GM21619 (cell line): ENCODE measurements around the gene RAI1.

Experiments
- ATAC-seq: cut with Tn5 transposase; IDR thresholded peaks from one replicate; pipeline ENCODE4 v1.9.1; 2021; ENCODE audit not compliant: unreplicated experiment

The RAI1 gene

DNA sequence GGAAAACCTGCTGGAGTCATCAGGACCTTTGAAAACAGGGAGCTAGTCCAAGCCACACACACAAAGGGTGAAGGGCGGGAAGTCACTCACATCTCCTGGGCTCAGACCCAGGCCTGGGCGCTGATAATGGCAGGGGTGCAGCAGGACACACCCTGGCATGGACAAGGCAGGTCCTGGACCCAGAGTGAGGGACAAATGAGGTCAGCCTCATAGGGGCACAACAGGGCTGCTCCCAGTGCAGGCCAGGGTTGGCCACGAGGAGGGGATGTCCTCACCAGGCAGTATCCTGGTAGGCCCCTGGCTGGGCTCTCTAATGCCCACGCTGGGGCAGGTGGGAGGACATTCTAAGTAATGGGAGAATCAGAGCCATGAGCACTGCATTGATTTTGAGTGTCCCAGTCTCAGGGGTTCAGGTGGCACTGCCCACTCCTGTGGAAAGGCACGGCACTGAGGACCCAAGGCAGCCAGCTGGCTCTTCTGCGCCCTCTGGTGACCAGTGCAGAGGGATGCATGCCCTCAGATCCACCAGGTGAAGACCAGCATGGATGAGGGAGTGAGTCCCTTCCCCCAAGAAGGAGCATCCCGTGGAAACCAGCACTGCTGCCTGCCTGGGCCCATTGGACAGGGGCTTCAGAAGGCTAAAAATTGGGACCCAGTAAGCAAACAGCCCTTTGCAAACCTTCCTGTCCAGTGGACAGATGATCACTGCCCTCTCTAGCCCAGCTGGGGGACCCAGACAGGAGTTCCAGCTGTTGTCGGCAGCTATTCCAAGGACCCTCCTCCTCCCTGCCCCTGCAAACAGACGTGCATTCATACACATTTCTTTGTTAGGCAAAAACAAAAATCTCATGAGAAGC is 178.9 kb downstream of the RAI1 start:
- no peak for ATAC-seq

DNA sequence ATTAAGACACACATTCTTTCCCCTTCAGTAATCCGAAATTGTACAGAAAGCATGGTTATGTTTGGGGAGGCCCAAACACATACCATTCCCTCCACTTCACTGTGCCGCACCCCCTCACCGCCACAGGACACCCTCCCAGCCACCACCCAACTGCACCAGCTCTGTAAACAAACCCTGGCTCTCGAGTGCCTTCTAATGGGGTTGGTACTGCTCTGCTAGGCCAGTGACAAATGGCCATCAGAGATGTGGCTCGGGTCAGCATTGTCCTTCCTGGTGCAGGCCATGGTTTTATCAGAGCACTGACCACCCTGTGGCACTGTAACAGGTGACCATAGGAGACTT is 179.5 kb downstream of the RAI1 start:
- no peak for ATAC-seq
